ENCODE data around the gene DVL3.

GRCh38 chr3:184148076-184148475 lies 7.1 kb upstream of the DVL3 start:
- TF ChIP-seq CTCF (IDR thresholded peaks at IDR 0.05) (no peak), POLR2AphosphoS5 (IDR thresholded peaks at IDR 0.05) (no peak), POLR2A (IDR thresholded peaks at IDR 0.05) (no peak)
